GM12878 (cell line): Measurements from ENCODE around the gene PRF1.
"Not testable (repeated sequence)": the region's sequence is repeated elsewhere in the genome, so short reads cannot be mapped to it uniquely, and the experiment has no call there.

ENCODE experiments used
- CREB1 ChIP-seq: IDR thresholded peaks from 2 replicates; pipeline ENCODE4 v1.6.1; 2012; ENCODE audit warnings: low read depth, mild to moderate bottlenecking, inconsistent platforms
- CREM ChIP-seq: IDR thresholded peaks from 2 replicates; pipeline ENCODE4 v1.6.1; 2014; ENCODE audit warnings: antibody characterized with exemption, low read depth
- ESRRA ChIP-seq: IDR thresholded peaks from 2 replicates; pipeline ENCODE4 v1.6.1; 2012; ENCODE audit warnings: mild to moderate bottlenecking, low read length, improper control_type of control experiment
- IRF4 ChIP-seq: IDR thresholded peaks from 2 replicates; pipeline ENCODE4 v1.6.1; 2011; ENCODE audit warnings: low read depth, low read length
- JUNB ChIP-seq: IDR thresholded peaks from 2 replicates; pipeline ENCODE4 v1.6.1; 2016; ENCODE audit warnings: antibody characterized with exemption, mild to moderate bottlenecking
- TCF12 ChIP-seq: IDR thresholded peaks from 2 replicates; pipeline ENCODE4 v1.6.1; 2011; ENCODE audit warnings: low read depth, mild to moderate bottlenecking, low read length
- ZBTB40 ChIP-seq: fragments of 450-650 bp; IDR thresholded peaks from 2 replicates; pipeline ENCODE4 v1.6.1; 2016; ENCODE audit warnings: mild to moderate bottlenecking, moderate library complexity, borderline replicate concordance
- ZNF217 ChIP-seq: fragments of 450-650 bp; IDR thresholded peaks from 2 replicates; pipeline ENCODE4 v1.6.1; 2017; ENCODE audit warnings: antibody characterized with exemption, mild to moderate bottlenecking
- ZZZ3 ChIP-seq: IDR thresholded peaks from 2 replicates; pipeline ENCODE4 v1.6.1; 2011; ENCODE audit warnings: low read depth; ENCODE audit not compliant: control insufficient read depth, insufficient read length

- not testable (repeated sequence) for TF ChIP-seq ZBTB40, JUNB, TCF12, IRF4, ZZZ3, CREM, ZNF217, CREB1, ESRRA
These were observed 32.0 kb upstream of the PRF1 start for GRCh38 chr10:70634515-70634914.
